SK-N-SH treated with all-trans-retinoic acid at 6 μM for 48 hours (cell line): Measurements from ENCODE around the gene ATP1B1.

Experiments used
- ATAC-seq: fragments of 200-7000 bp; cut with Tn5 transposase; 3 replicates; pipeline ENCODE4 v1.9.1; 2020; ENCODE audit warnings: mild to moderate bottlenecking, moderate library complexity
- ARNTL ChIP-seq: fragments of 450-650 bp; formaldehyde crosslinking; IDR thresholded peaks from 2 replicates; pipeline ENCODE4 v1.5.0; 2020; ENCODE audit warnings: low read depth, mild to moderate bottlenecking, moderate library complexity, borderline replicate concordance
- BACH2 ChIP-seq: fragments of 250-450 bp; sonication (Bioruptor Pico); IDR thresholded peaks from 2 replicates; pipeline ENCODE4 v1.9.0; 2021; ENCODE audit warnings: mild to moderate bottlenecking, borderline replicate concordance
- CSDC2 ChIP-seq: fragments of 250-450 bp; sonication (Bioruptor Pico); IDR thresholded peaks from 2 replicates; pipeline ENCODE4 v1.5.0; 2020; ENCODE audit warnings: mild to moderate bottlenecking, moderate library complexity
- ESRRG ChIP-seq: fragments of 250-450 bp; sonication (Bioruptor Pico); IDR thresholded peaks from 2 replicates; pipeline ENCODE4 v1.6.1; 2021; ENCODE audit warnings: mild to moderate bottlenecking
- GLIS3 ChIP-seq: fragments of 250-450 bp; sonication (Bioruptor Pico); IDR thresholded peaks from 2 replicates; pipeline ENCODE4 v1.5.0; 2020; ENCODE audit warnings: mild to moderate bottlenecking, moderate library complexity
- ISL1 ChIP-seq: fragments of 250-450 bp; sonication (Bioruptor Pico); IDR thresholded peaks from 2 replicates; pipeline ENCODE4 v2.1.2; 2022; ENCODE audit warnings: mild to moderate bottlenecking, moderate library complexity
- OSR1 ChIP-seq: fragments of 250-450 bp; sonication (Bioruptor Pico); IDR thresholded peaks from 2 replicates; pipeline ENCODE4 v1.8.0; 2022; ENCODE audit warnings: moderate library complexity, mild to moderate bottlenecking, inconsistent platforms
- PATZ1 ChIP-seq: fragments of 250-450 bp; sonication (Bioruptor Pico); IDR thresholded peaks from 2 replicates; pipeline ENCODE4 v1.8.0; 2020; ENCODE audit warnings: mild to moderate bottlenecking, moderate library complexity, borderline replicate concordance
- POU6F1 ChIP-seq: fragments of 250-450 bp; sonication (Bioruptor Pico); IDR thresholded peaks from 2 replicates; pipeline ENCODE4 v1.8.0; 2021; ENCODE audit warnings: low read depth, mild to moderate bottlenecking, moderate library complexity, borderline replicate concordance
- PPARA ChIP-seq: fragments of 250-450 bp; sonication (Bioruptor Pico); IDR thresholded peaks from 2 replicates; pipeline ENCODE4 v1.5.0; 2020; ENCODE audit warnings: mild to moderate bottlenecking, borderline replicate concordance
- RARB ChIP-seq: fragments of 250-450 bp; sonication (Bioruptor Pico); IDR thresholded peaks from 2 replicates; pipeline ENCODE4 v1.8.0; 2021; ENCODE audit warnings: mild to moderate bottlenecking, moderate library complexity
- SNAI2 ChIP-seq: fragments of 250-450 bp; sonication (Bioruptor Pico); IDR thresholded peaks from 2 replicates; pipeline ENCODE4 v1.5.0; 2020; ENCODE audit warnings: mild to moderate bottlenecking, moderate library complexity
- TCF4 ChIP-seq: fragments of 250-450 bp; sonication (Bioruptor Pico); IDR thresholded peaks from 2 replicates; pipeline ENCODE4 v1.8.0; 2021; ENCODE audit warnings: mild to moderate bottlenecking, moderate library complexity, borderline replicate concordance
- TOX ChIP-seq: fragments of 250-450 bp; sonication (Bioruptor Pico); IDR thresholded peaks from 2 replicates; pipeline ENCODE4 v1.8.0; 2021; ENCODE audit warnings: mild to moderate bottlenecking, moderate library complexity, borderline replicate concordance
- ZC3H10 ChIP-seq: fragments of 250-450 bp; sonication (Bioruptor Pico); IDR thresholded peaks from 2 replicates; pipeline ENCODE4 v1.5.1; 2021; ENCODE audit warnings: mild to moderate bottlenecking, moderate library complexity
- ZFP3 ChIP-seq: fragments of 250-450 bp; sonication (Bioruptor Pico); IDR thresholded peaks from 2 replicates; pipeline ENCODE4 v1.5.0; 2020; ENCODE audit warnings: mild to moderate bottlenecking, moderate library complexity
- ZFP30 ChIP-seq: fragments of 450-650 bp; formaldehyde crosslinking; IDR thresholded peaks from 2 replicates; pipeline ENCODE4 v1.5.0; 2022; ENCODE audit warnings: mild to moderate bottlenecking, moderate library complexity
- ZNF565 ChIP-seq: fragments of 450-650 bp; formaldehyde crosslinking; conservative IDR thresholded peaks from 2 replicates; pipeline ENCODE4 v1.5.0; 2020; ENCODE audit warnings: low read depth, mild to moderate bottlenecking, moderate library complexity
- ZNF70 ChIP-seq: fragments of 450-650 bp; formaldehyde crosslinking; IDR thresholded peaks from 2 replicates; pipeline ENCODE4 v1.5.0; 2020; ENCODE audit warnings: mild to moderate bottlenecking, moderate library complexity
- ZNF8 ChIP-seq: fragments of 450-650 bp; formaldehyde crosslinking; IDR thresholded peaks from 2 replicates; pipeline ENCODE4 v1.5.0; 2020; ENCODE audit warnings: mild to moderate bottlenecking, moderate library complexity
- TF ChIP-seq, protein P1 (sequence below): fragments of 250-450 bp; sonication (Bioruptor Pico); IDR thresholded peaks from 2 replicates; pipeline ENCODE4 v1.5.1; 2020; ENCODE audit warnings: low read depth, mild to moderate bottlenecking, moderate library complexity
- TF ChIP-seq, protein P2 (sequence below): fragments of 250-450 bp; sonication (Bioruptor Pico); IDR thresholded peaks from 2 replicates; pipeline ENCODE4 v1.5.1; 2021; ENCODE audit warnings: mild to moderate bottlenecking, moderate library complexity

The ATP1B1 gene

GRCh38 chr1:169103480-169103893, 3.0 kb upstream of the ATP1B1 start:
- no peak for ATAC-seq
- TF ChIP-seq ISL1 (CRISPR knock-in tag): no peak
- TF ChIP-seq, protein P1, sequence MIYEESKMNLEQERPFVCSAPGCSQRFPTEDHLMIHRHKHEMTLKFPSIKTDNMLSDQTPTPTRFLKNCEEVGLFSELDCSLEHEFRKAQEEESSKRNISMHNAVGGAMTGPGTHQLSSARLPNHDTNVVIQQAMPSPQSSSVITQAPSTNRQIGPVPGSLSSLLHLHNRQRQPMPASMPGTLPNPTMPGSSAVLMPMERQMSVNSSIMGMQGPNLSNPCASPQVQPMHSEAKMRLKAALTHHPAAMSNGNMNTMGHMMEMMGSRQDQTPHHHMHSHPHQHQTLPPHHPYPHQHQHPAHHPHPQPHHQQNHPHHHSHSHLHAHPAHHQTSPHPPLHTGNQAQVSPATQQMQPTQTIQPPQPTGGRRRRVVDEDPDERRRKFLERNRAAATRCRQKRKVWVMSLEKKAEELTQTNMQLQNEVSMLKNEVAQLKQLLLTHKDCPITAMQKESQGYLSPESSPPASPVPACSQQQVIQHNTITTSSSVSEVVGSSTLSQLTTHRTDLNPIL (CRISPR knock-in tag): no peak
- TF ChIP-seq CSDC2 (CRISPR knock-in tag): no peak
- no peak for TF ChIP-seq ZNF565
- no peak for TF ChIP-seq ZFP3 (CRISPR knock-in tag)

GRCh38 chr1:169105087-169105433, 1.4 kb upstream of the ATP1B1 start:
- no peak for ATAC-seq
- TF ChIP-seq OSR1 (CRISPR knock-in tag) (no peak), RARB (no peak), CSDC2 (CRISPR knock-in tag) (no peak), GLIS3 (no peak), PATZ1 (CRISPR knock-in tag) (no peak), TOX (no peak), TCF4 (CRISPR knock-in tag) (no peak), SNAI2 (CRISPR knock-in tag) (no peak), ZNF8 (CRISPR knock-in tag) (no peak), ISL1 (CRISPR knock-in tag) (no peak), ZFP30 (no peak), ZC3H10 (no peak), POU6F1 (CRISPR knock-in tag) (no peak), PPARA (CRISPR knock-in tag) (no peak), ZNF70 (CRISPR knock-in tag) (no peak), ESRRG (CRISPR knock-in tag) (no peak), BACH2 (CRISPR knock-in tag) (no peak), ARNTL (no peak)
- TF ChIP-seq, protein P1 (CRISPR knock-in tag): no peak
- TF ChIP-seq, protein P2, sequence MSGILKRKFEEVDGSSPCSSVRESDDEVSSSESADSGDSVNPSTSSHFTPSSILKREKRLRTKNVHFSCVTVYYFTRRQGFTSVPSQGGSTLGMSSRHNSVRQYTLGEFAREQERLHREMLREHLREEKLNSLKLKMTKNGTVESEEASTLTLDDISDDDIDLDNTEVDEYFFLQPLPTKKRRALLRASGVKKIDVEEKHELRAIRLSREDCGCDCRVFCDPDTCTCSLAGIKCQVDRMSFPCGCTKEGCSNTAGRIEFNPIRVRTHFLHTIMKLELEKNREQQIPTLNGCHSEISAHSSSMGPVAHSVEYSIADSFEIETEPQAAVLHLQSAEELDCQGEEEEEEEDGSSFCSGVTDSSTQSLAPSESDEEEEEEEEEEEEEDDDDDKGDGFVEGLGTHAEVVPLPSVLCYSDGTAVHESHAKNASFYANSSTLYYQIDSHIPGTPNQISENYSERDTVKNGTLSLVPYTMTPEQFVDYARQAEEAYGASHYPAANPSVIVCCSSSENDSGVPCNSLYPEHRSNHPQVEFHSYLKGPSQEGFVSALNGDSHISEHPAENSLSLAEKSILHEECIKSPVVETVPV (CRISPR knock-in tag): no peak

DNA sequence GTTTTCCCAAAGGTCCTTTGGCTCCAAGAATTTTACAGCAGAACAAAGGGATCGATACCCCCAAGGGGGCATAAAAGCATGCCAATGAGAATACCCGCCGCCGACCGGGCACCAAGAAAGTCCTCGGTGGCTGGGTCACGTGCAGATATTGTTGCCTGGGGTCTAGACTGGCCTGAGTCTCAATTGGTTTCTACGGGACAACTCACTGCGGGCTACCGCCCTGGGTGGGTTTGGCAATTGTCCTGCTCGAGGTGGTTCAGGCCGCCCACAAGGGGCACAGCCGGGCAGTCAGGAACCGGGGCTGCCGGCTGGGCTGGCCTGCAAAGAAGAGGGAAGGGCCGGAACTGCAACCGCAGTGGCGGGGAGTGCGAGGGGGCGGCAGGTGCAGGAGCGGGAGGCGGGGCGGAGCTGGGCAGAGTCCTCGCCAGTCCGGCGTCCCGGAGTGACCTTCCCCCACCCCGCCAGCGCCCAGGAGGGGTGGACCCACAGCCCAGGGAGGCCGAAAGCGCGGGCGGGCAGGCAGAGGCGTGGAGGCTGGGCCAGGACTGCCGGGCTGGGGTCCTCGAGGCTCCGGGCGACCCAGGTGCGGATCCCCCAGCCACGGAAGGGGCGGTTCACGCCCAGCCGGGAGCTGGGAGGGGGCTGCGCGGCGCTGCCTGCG, 926 bp upstream of the ATP1B1 start:
- TF ChIP-seq ESRRG (CRISPR knock-in tag) (no peak), BACH2 (CRISPR knock-in tag) (no peak), PATZ1 (CRISPR knock-in tag) (0 out of 2 replicates have a peak, but pooled peaks have one; percentile 15)
- peak; percentile 20 for ATAC-seq
